Measurements from ENCODE around the gene DCUN1D1.
A peak's percentile ranks its signal among the peaks of the same experiment; 100 is the strongest.

The DCUN1D1 gene

GRCh38 chr3:182936239-182936917 lies 44.0 kb downstream of the DCUN1D1 start:
- no peak for DNase-seq (ENCODE audit: low read depth)

- no peak for DNase-seq (ENCODE audit: low read depth)
Observed at GRCh38 chr3:182935803-182936202, 44.5 kb downstream of the DCUN1D1 start.

- no peak for DNase-seq (ENCODE audit: low read depth)
Observed at GRCh38 chr3:182925944-182926337, 54.4 kb downstream of the DCUN1D1 start.

GRCh38 chr3:182925330-182925943 lies 54.9 kb downstream of the DCUN1D1 start:
- DNase-seq (ENCODE audit: low read depth) = peak; percentile 82

GRCh38 chr3:182921665-182922355 lies 58.5 kb downstream of the DCUN1D1 start:
- peak; percentile 24 for DNase-seq (ENCODE audit: low read depth)

- DNase-seq (ENCODE audit: low read depth) = no peak
Observed at GRCh38 chr3:182920515-182921084, 59.7 kb downstream of the DCUN1D1 start.

GRCh38 chr3:182919866-182920357 lies 60.4 kb downstream of the DCUN1D1 start:
- no peak for DNase-seq (ENCODE audit: low read depth)

- no peak for DNase-seq (ENCODE audit: low read depth)
Observed at GRCh38 chr3:182917134-182917533, 63.2 kb downstream of the DCUN1D1 start.

GRCh38 chr3:182914341-182914740 lies 66.0 kb downstream of the DCUN1D1 start:
- DNase-seq (ENCODE audit: low read depth) = no peak

- no peak for DNase-seq (ENCODE audit: low read depth)
Observed at GRCh38 chr3:182913889-182914288, 66.4 kb downstream of the DCUN1D1 start.

GRCh38 chr3:182912474-182912873 lies 67.9 kb downstream of the DCUN1D1 start:
- no peak for DNase-seq (ENCODE audit: low read depth)

- DNase-seq (ENCODE audit: low read depth) = no peak
Observed at GRCh38 chr3:182911782-182912111, 68.6 kb downstream of the DCUN1D1 start.

GRCh38 chr3:182910936-182911781 lies 69.2 kb downstream of the DCUN1D1 start:
- no peak for DNase-seq (ENCODE audit: low read depth)

GRCh38 chr3:182909318-182910040 lies 70.9 kb downstream of the DCUN1D1 start:
- no peak for DNase-seq (ENCODE audit: low read depth)

- DNase-seq (ENCODE audit: low read depth) = peak; percentile 66
Observed at GRCh38 chr3:182908471-182908870, 71.9 kb downstream of the DCUN1D1 start.

GRCh38 chr3:182906036-182906435 lies 74.3 kb downstream of the DCUN1D1 start:
- no peak for DNase-seq (ENCODE audit: low read depth)

GRCh38 chr3:182905623-182906022 lies 74.7 kb downstream of the DCUN1D1 start:
- DNase-seq (ENCODE audit: low read depth) = no peak

GRCh38 chr3:182904164-182904563 lies 76.2 kb downstream of the DCUN1D1 start:
- DNase-seq (ENCODE audit: low read depth) = no peak

- DNase-seq (ENCODE audit: low read depth) = no peak
Observed at GRCh38 chr3:182902236-182902635, 78.1 kb downstream of the DCUN1D1 start.

- no peak for DNase-seq (ENCODE audit: low read depth)
Observed at GRCh38 chr3:182896553-182896952, 83.8 kb downstream of the DCUN1D1 start.

GRCh38 chr3:182895513-182896112 lies 84.7 kb downstream of the DCUN1D1 start:
- no peak for DNase-seq (ENCODE audit: low read depth)
